Suprapubic skin (tissue), 4 donors: ENCODE results near the gene FOXRED1. TPM values are rescaled to one million over a fixed set of nuclear protein-coding genes. Genes with fewer than 3 reads are reported as not detected.

Experiments
- DNase-seq, 2 donors: peaks; one replicate each; pipeline ENCODE4 v3.0.0-alpha.2; 2019; ENCODE audit warnings: low spot score in 2 of 2
- H3K27ac ChIP-seq: fragments of 200-600 bp; sonication (generic); one replicate; pipeline ENCODE4 v1.5.1; 2019
- H3K27me3 ChIP-seq: fragments of 200-600 bp; sonication (generic); one replicate; pipeline ENCODE4 v1.5.1; 2019
- H3K36me3 ChIP-seq: fragments of 200-600 bp; sonication (generic); one replicate; pipeline ENCODE4 v1.5.1; 2019
- H3K4me1 ChIP-seq: fragments of 200-600 bp; sonication (generic); one replicate; pipeline ENCODE4 v1.5.1; 2019
- H3K4me3 ChIP-seq: fragments of 200-600 bp; sonication (generic); one replicate; pipeline ENCODE4 v1.5.1; 2019; ENCODE audit warnings: mild to moderate bottlenecking
- H3K9me3 ChIP-seq: fragments of 200-600 bp; sonication (generic); one replicate; pipeline ENCODE4 v1.5.1; 2019
- EP300 ChIP-seq: sonication (generic); formaldehyde crosslinking; IDR thresholded peaks from one replicate; pipeline ENCODE4 v1.6.1; 2017; ENCODE audit warnings: antibody characterized with exemption
- POLR2A ChIP-seq, 2 donors: fragments of 450-650 bp; IDR thresholded peaks; one replicate each; pipeline ENCODE4 v1.6.1; 2017; ENCODE audit warnings: antibody characterized with exemption in 2 of 2, mild to moderate bottlenecking in 2 of 2, moderate library complexity in 2 of 2
- POLR2AphosphoS5 ChIP-seq, 3 donors: sonication (generic); formaldehyde crosslinking; IDR thresholded peaks; one replicate each; pipeline ENCODE4 v1.6.1; 2017; ENCODE audit warnings: antibody characterized with exemption in 3 of 3
- WGBS: methylation state at CpG from one replicate; pipeline ENCODE4 v1.1.5; 2018; 5-methylcytosine and 5-hydroxymethylcytosine counted together
- total RNA-seq, 4 donors: library from RNA; depleted of rRNA; stranded (reverse); fragments of >200 nt; gene quantifications; one replicate each; pipeline ENCODE4 v1.1.0, GENCODE V29; 2016
- TF ChIP-seq, protein P1 (sequence below), 2 donors: fragments of 200-600 bp in 1 of 2; fragments of 450-650 bp in 1 of 2; sonication (generic) in 1 of 2; IDR thresholded peaks; one replicate each; pipeline ENCODE4 v1.5.1; 2016 to 2019; ENCODE audit warnings: antibody characterized with exemption in 2 of 2, mild to moderate bottlenecking in 1 of 2, moderate library complexity in 1 of 2

FOXRED1 gene
- total RNA-seq, 4 donors from 2014 or later = 7.7 to 22.9 (median 18.9) TPM

- 21% methylated on average over 13 of the region's 14 CpGs for WGBS
- TF ChIP-seq POLR2A (IDR thresholded peaks at IDR 0.05) (no peak), POLR2AphosphoS5 (IDR thresholded peaks at IDR 0.05) (peak in 1 of 3 donors; percentile 23)
Measured at GRCh38 chr11:126317756-126318573, 49.0 kb downstream of the FOXRED1 start.

GRCh38 chr11:126318574-126319373 is 49.8 kb downstream of the FOXRED1 start:
- WGBS = 31% methylated on average over 9 of the region's 9 CpGs
- TF ChIP-seq EP300 (no peak), POLR2A (IDR thresholded peaks at IDR 0.05) (no peak), POLR2AphosphoS5 (IDR thresholded peaks at IDR 0.05) (peak in 1 of 3 donors; percentile 2)
- TF ChIP-seq, protein P1, sequence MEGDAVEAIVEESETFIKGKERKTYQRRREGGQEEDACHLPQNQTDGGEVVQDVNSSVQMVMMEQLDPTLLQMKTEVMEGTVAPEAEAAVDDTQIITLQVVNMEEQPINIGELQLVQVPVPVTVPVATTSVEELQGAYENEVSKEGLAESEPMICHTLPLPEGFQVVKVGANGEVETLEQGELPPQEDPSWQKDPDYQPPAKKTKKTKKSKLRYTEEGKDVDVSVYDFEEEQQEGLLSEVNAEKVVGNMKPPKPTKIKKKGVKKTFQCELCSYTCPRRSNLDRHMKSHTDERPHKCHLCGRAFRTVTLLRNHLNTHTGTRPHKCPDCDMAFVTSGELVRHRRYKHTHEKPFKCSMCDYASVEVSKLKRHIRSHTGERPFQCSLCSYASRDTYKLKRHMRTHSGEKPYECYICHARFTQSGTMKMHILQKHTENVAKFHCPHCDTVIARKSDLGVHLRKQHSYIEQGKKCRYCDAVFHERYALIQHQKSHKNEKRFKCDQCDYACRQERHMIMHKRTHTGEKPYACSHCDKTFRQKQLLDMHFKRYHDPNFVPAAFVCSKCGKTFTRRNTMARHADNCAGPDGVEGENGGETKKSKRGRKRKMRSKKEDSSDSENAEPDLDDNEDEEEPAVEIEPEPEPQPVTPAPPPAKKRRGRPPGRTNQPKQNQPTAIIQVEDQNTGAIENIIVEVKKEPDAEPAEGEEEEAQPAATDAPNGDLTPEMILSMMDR (IDR thresholded peaks at IDR 0.05) = no peak
- Histone ChIP-seq H3K36me3 (no peaks in the 10 kb centered on the region), H3K9me3 (no peaks in the 10 kb centered on the region), H3K27ac (peak overlapping the region; percentile 91), H3K4me3 (peak overlapping the region; percentile 41), H3K4me1 (peaks cover 31% of the 10 kb centered on the region), H3K27me3 (no peaks in the 10 kb centered on the region)
- no peak for DNase-seq

More at GRCh38 chr11:126317756-126318573, 49.0 kb downstream of the FOXRED1 start:
- DNase-seq = peak; percentile 88 to 89
- Histone ChIP-seq H3K36me3 (no peaks in the 10 kb centered on the region), H3K27me3 (no peaks in the 10 kb centered on the region), H3K4me1 (peaks cover 33% of the 10 kb centered on the region), H3K9me3 (no peaks in the 10 kb centered on the region), H3K27ac (peak overlapping the region; percentile 91), H3K4me3 (peak overlapping the region; percentile 41)

- peak in 1 of 2 donors; percentile 32 for DNase-seq
- Histone ChIP-seq H3K4me1 (peaks cover 31% of the 10 kb centered on the region), H3K36me3 (no peaks in the 10 kb centered on the region), H3K27ac (peak overlapping the region; percentile 91), H3K27me3 (no peaks in the 10 kb centered on the region), H3K9me3 (no peaks in the 10 kb centered on the region), H3K4me3 (no peak overlapping the region)
- TF ChIP-seq EP300 (no peak), POLR2AphosphoS5 (IDR thresholded peaks at IDR 0.05) (no peak), POLR2A (IDR thresholded peaks at IDR 0.05) (no peak)
- TF ChIP-seq, protein P1 (IDR thresholded peaks at IDR 0.05) = no peak
- 44% methylated on average over 5 of the region's 5 CpGs for WGBS
Measured at GRCh38 chr11:126319374-126319740, 50.4 kb downstream of the FOXRED1 start.

GRCh38 chr11:126322996-126323395 is 54.0 kb downstream of the FOXRED1 start:
- H3K4me3 ChIP-seq = no peak overlapping the region
- DNase-seq = no peak
- H3K27ac ChIP-seq = no peak overlapping the region
- H3K36me3 ChIP-seq = no peaks in the 10 kb centered on the region
- WGBS = 97% methylated on average over 3 of the region's 3 CpGs
- no peaks in the 10 kb centered on the region for H3K9me3 ChIP-seq
- no peak for TF ChIP-seq EP300
- TF ChIP-seq, protein P1 (IDR thresholded peaks at IDR 0.05) = no peak
- H3K4me1 ChIP-seq = peaks cover 24% of the 10 kb centered on the region
- H3K27me3 ChIP-seq = no peaks in the 10 kb centered on the region

DNA sequence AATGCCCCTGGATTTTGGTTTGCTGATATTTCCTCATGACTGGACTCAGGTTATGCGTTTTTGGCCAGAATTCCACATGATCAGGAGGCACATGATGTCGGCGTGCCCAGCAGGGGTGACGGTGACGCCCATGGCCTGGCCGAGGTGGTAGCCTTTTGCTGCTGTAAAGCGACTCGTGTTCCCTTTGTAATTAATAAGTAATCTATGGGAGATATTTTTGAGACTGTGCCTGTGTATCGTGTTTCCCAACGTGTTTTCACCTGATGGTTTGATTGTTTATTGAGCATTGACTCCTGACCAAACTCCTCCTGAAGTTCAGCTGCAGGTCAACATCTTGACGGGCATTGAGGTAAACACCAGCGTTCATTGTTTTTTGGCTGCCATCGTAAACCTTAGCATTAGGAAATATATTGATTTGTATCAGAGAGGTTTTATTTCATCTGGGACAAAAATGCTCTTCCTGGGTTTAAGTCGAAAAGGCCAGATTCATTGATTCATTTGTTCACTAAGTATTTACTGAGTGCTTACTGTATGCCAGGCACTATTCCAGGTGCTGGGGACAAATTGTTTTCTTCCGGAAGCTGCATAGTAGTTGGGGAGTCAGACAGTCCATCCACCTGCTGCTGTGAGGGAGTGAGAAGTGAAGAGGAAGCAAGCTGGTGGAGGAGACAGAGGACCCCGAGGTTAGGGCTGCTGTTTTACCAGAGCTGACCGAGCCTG is 58.5 kb downstream of the FOXRED1 start:
- 91% methylated on average over 17 of the region's 17 CpGs for WGBS
- Histone ChIP-seq H3K4me3 (no peak overlapping the region), H3K9me3 (no peaks in the 10 kb centered on the region), H3K27ac (no peak overlapping the region), H3K27me3 (no peaks in the 10 kb centered on the region), H3K36me3 (peaks cover 11% of the 10 kb centered on the region), H3K4me1 (peaks cover 20% of the 10 kb centered on the region)
- no peak for TF ChIP-seq POLR2AphosphoS5 (IDR thresholded peaks at IDR 0.05)
- no peak for TF ChIP-seq POLR2A (IDR thresholded peaks at IDR 0.05)
- no peak for TF ChIP-seq EP300
- TF ChIP-seq, protein P1 (IDR thresholded peaks at IDR 0.05) = no peak
- no peak for DNase-seq
